Right lobe of liver (tissue), 4 donors: ENCODE results near the gene SNX30.

Source experiments
- POLR2A ChIP-seq: fragments of 450-650 bp; IDR thresholded peaks from one replicate; pipeline ENCODE4 v1.6.1; 2017; ENCODE audit warnings: antibody characterized with exemption, mild to moderate bottlenecking
- TF ChIP-seq, protein P1 (sequence below), 4 donors: fragments of 200-600 bp in 3 of 4; fragments of 450-650 bp in 1 of 4; IDR thresholded peaks; one replicate each; pipeline versions ENCODE4 v1.5.1 to v1.8.0; 2016 to 2022; ENCODE audit warnings: antibody characterized with exemption in 4 of 4, mild to moderate bottlenecking in 2 of 4
- donor health status: DM: no; HTN: no; CAD: no.
- donor health status: DM: no; HTN: no; CAD: no.
- donor health status: DM: no; HTN: yes; CAD: no.

DNA sequence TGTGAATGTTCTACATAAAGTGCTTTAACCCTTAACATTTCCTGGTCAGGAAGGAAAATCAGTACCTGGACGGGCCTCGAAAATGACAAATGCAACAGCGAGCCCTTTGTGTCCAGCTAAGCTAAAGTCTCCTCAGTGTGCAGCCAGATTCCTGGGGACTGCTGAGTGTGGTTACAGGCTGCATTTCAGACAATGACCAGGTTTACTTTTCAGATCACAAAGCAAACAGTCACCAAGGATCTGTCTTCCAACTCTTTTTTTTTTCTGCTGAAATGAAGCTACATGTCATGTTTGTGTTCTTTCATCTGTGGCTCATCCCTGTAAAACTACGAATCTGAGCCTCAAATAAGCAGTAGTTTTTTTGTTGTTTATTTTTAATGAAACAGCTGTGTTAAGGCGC, 119.4 kb downstream of the SNX30 start:
- TF ChIP-seq, protein P1, sequence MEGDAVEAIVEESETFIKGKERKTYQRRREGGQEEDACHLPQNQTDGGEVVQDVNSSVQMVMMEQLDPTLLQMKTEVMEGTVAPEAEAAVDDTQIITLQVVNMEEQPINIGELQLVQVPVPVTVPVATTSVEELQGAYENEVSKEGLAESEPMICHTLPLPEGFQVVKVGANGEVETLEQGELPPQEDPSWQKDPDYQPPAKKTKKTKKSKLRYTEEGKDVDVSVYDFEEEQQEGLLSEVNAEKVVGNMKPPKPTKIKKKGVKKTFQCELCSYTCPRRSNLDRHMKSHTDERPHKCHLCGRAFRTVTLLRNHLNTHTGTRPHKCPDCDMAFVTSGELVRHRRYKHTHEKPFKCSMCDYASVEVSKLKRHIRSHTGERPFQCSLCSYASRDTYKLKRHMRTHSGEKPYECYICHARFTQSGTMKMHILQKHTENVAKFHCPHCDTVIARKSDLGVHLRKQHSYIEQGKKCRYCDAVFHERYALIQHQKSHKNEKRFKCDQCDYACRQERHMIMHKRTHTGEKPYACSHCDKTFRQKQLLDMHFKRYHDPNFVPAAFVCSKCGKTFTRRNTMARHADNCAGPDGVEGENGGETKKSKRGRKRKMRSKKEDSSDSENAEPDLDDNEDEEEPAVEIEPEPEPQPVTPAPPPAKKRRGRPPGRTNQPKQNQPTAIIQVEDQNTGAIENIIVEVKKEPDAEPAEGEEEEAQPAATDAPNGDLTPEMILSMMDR (IDR thresholded peaks at IDR 0.05) = no peak
- no peak for TF ChIP-seq POLR2A
